Measurements from ENCODE around the gene RNF145.
A peak's percentile ranks its signal among the peaks of the same experiment; 100 is the strongest.
"Not testable (repeated sequence)": the region's sequence is repeated elsewhere in the genome, so short reads cannot be mapped to it uniquely, and the experiment has no call there.

Gene RNF145

GRCh38 chr5:159187719-159188118, 21.6 kb downstream of the RNF145 start:
- peak; percentile 49 to 77 (median 74) for DNase-seq

GRCh38 chr5:159186319-159186718, 23.0 kb downstream of the RNF145 start:
- no peak for DNase-seq

GRCh38 chr5:159185773-159186172, 23.6 kb downstream of the RNF145 start:
- no peak for DNase-seq

GRCh38 chr5:159184858-159185381, 24.4 kb downstream of the RNF145 start:
- peak; percentile 76 to 83 (median 80) for DNase-seq

GRCh38 chr5:159184236-159184635, 25.1 kb downstream of the RNF145 start:
- DNase-seq: no peak

- no peak for DNase-seq
These were observed 26.1 kb downstream of the RNF145 start for GRCh38 chr5:159183247-159183646.

GRCh38 chr5:159182691-159183090, 26.7 kb downstream of the RNF145 start:
- DNase-seq: peak in 2 of 3 donors; percentile 37 to 71

- DNase-seq: peak in 2 of 3 donors; percentile 51 to 72
These were observed 27.7 kb downstream of the RNF145 start for GRCh38 chr5:159181651-159182050.

- peak; percentile 23 to 44 (median 40) for DNase-seq
These were observed 28.2 kb downstream of the RNF145 start for GRCh38 chr5:159181152-159181551.

GRCh38 chr5:159179529-159180305, 29.6 kb downstream of the RNF145 start:
- DNase-seq: peak; percentile 32 to 46 (median 33)

- DNase-seq: peak; percentile 88 to 98 (median 97)
These were observed 30.4 kb downstream of the RNF145 start for GRCh38 chr5:159178978-159179377.

GRCh38 chr5:159175547-159175946, 33.8 kb downstream of the RNF145 start:
- DNase-seq: no peak

GRCh38 chr5:159174511-159175168, 34.7 kb downstream of the RNF145 start:
- DNase-seq: no peak

GRCh38 chr5:159171274-159171673, 38.1 kb downstream of the RNF145 start:
- DNase-seq: peak; percentile 39 to 84 (median 77)

- DNase-seq: no peak
These were observed 39.3 kb downstream of the RNF145 start for GRCh38 chr5:159170021-159170420.

GRCh38 chr5:159166416-159166815, 42.9 kb downstream of the RNF145 start:
- DNase-seq: no peak

GRCh38 chr5:159163701-159164046, 45.7 kb downstream of the RNF145 start:
- DNase-seq: no peak

- DNase-seq: no peak
These were observed 46.2 kb downstream of the RNF145 start for GRCh38 chr5:159163027-159163700.

- peak in 2 of 3 donors; percentile 20 to 37 for DNase-seq
These were observed 47.8 kb downstream of the RNF145 start for GRCh38 chr5:159161361-159162214.

GRCh38 chr5:159158553-159159091, 50.7 kb downstream of the RNF145 start:
- not testable (repeated sequence) for DNase-seq

- no peak for DNase-seq
These were observed 51.8 kb downstream of the RNF145 start for GRCh38 chr5:159157552-159157951.
